ENCODE measurements around the gene NSL1. TPM values are rescaled to one million over a fixed set of nuclear protein-coding genes. Genes with fewer than 3 reads are reported as not detected.

Gene NSL1
- total and polyA plus RNA-seq, 8 donors = 5.4 to 16.2 (median 9.3) TPM

DNA sequence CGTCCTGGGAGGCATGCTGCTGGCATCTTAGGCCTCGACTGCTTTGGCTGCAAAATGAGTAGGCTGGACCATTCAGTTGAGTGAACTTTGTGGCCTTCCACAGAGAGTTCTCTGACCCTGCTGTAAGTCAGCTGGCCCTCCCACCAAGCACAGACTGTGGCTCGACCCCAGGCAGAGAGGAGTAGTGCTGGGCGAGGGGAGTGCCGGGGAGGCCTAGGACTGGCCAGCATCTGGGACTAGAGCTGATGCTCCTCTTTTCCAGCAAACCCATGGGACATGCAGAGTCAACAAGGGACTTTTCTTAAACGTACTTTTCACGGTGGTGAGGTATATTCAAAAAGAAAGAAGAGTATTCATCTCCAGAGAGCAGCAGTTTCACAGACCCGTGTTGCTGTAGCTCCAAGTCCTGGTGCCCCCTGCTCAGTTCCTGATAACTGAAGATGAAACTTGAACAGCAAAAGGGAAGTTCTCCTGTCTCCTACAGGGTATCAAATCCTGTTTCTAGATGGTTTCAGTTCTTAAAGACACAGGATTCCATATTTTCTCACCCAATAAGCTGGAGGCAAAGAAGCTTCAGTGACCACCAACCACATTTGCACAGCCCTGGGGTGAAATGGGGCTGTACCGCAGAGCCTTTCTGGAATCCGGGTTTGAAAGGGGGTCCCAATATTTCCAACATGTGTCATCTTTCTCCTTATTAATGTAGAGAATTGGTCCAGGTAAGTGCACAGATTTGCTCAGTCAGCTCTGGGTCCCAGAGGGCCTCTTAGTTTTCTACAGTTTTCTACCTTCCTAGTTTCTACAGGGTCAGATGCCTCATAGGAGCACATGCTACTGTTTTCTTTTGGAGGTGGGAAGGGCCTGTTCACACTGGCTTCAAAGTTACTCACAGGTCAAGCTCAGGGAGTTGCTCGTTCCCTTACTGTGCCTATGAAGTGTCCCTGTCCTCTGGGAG is 112.8 kb downstream of the NSL1 start:
- H3K4me1 ChIP-seq = no peaks in the 10 kb centered on the region
- 67 to 70% methylated on average over 11 of the region's 11 CpGs for WGBS, 2 donors
- no peak for DNase-seq
- intact Hi-C loops (cut with DNase I) = no loop called here
- H3K4me3 ChIP-seq = no peak overlapping the region
- no peak for ATAC-seq
- H3K27me3 ChIP-seq = peaks cover 0 to 3% (median 0%) of the 10 kb centered on the region in 4 donors
- no peaks in the 10 kb centered on the region for H3K36me3 ChIP-seq
- TF ChIP-seq, protein P1, sequence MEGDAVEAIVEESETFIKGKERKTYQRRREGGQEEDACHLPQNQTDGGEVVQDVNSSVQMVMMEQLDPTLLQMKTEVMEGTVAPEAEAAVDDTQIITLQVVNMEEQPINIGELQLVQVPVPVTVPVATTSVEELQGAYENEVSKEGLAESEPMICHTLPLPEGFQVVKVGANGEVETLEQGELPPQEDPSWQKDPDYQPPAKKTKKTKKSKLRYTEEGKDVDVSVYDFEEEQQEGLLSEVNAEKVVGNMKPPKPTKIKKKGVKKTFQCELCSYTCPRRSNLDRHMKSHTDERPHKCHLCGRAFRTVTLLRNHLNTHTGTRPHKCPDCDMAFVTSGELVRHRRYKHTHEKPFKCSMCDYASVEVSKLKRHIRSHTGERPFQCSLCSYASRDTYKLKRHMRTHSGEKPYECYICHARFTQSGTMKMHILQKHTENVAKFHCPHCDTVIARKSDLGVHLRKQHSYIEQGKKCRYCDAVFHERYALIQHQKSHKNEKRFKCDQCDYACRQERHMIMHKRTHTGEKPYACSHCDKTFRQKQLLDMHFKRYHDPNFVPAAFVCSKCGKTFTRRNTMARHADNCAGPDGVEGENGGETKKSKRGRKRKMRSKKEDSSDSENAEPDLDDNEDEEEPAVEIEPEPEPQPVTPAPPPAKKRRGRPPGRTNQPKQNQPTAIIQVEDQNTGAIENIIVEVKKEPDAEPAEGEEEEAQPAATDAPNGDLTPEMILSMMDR (IDR thresholded peaks at IDR 0.05) = no peak
- H3K9me3 ChIP-seq = no peaks in the 10 kb centered on the region
- FAIRE-seq = no peak
- no peak overlapping the region for H3K27ac ChIP-seq

DNA sequence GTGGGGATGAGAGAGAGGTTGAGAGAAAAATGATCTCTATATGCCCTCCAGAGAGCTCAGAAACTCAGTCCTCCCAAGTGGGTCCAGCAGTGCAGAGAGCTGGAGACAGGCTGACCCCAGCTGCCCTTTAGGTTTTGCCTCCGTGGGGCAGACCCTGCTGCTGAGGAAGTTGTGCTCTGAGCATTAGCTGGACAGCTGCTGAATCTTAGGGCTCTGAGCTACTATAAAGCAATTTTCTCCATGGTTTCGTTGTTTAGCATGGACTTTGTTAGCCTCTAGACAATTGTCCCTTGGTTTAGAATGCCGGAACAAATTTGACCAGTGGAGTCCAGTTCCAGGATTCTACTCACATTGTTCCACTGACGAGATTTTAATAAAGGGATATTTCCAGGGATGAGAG is 114.0 kb downstream of the NSL1 start:
- ATAC-seq (no peak), FAIRE-seq (no peak), DNase-seq (no peak)
- intact Hi-C loops (cut with DNase I) = no loop called here
- 78 to 85% methylated on average over 4 of the region's 4 CpGs for WGBS, 2 donors
- H3K4me1 ChIP-seq = no peaks in the 10 kb centered on the region
- H3K27me3 ChIP-seq = peaks cover 0 to 3% (median 0%) of the 10 kb centered on the region in 4 donors
- H3K4me3 ChIP-seq = no peak overlapping the region
- H3K27ac ChIP-seq = no peak overlapping the region
- TF ChIP-seq, protein P1 (IDR thresholded peaks at IDR 0.05) = no peak
- no peaks in the 10 kb centered on the region for H3K36me3 ChIP-seq
- no peaks in the 10 kb centered on the region for H3K9me3 ChIP-seq

DNA sequence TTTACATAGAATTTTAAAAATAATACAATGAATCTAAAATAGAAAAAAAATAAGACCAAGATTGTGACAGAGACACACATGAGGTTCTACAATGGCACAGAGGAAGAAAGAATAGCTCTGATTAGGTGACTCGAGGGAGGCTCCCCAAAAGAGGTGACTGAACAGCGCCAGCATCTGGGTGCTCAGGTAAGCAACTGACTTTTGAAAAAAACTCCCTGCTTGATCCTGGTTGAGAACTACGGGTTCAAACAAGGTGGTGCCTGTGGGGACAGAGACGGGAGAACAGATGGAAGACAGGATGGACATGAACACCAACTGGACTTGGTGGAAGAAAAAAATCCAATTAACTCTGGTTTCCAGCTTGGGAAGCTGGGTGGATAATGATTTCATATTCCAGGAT is 114.4 kb downstream of the NSL1 start:
- Histone ChIP-seq H3K9me3 (no peaks in the 10 kb centered on the region), H3K4me3 (no peak overlapping the region), H3K4me1 (no peaks in the 10 kb centered on the region), H3K36me3 (no peaks in the 10 kb centered on the region), H3K27ac (no peak overlapping the region), H3K27me3 (peaks cover 0 to 3% (median 0%) of the 10 kb centered on the region in 4 donors)
- 71 to 76% methylated on average over 4 of the region's 4 CpGs for WGBS, 2 donors
- TF ChIP-seq, protein P1 (IDR thresholded peaks at IDR 0.05) = no peak
- no peak for ATAC-seq
- intact Hi-C loops (cut with DNase I) = no loop called here
- no peak for DNase-seq
- no peak for FAIRE-seq

Other genes with a start within 250 kb of the NSL1 start
- gene ATF3, start 183.0 kb downstream of the NSL1 start, total RNA-seq = 10 to 100 TPM in 5 of 6 donors, 1 to 10 TPM in 1; 8.3 to 28.8 (median 17.3) TPM
- 10 to 100 TPM; 22.8 to 25.6 TPM for gene ATF3, start 183.0 kb downstream of the NSL1 start, polyA plus RNA-seq
- 1 to 10 TPM in 1 of 6 donors, under 1 TPM in 4, not detected in 1; 0.20 to 1.8 (median 0.73) TPM for gene BATF3, start 91.9 kb downstream of the NSL1 start, total RNA-seq
- gene BATF3, start 91.9 kb downstream of the NSL1 start, polyA plus RNA-seq = 1 to 10 TPM; 1.6 to 3.1 TPM
- gene TATDN3, start 117 bp upstream of the NSL1 start, total RNA-seq = 1 to 10 TPM; 7.7 to 9.5 (median 8.8) TPM
- 10 to 100 TPM in 1 of 2 donors, 1 to 10 TPM in 1; 8.3 to 10.4 TPM for gene TATDN3, start 117 bp upstream of the NSL1 start, polyA plus RNA-seq
- gene SPATA45, start 55.9 kb upstream of the NSL1 start, total RNA-seq = not detected
- gene SPATA45, start 55.9 kb upstream of the NSL1 start, polyA plus RNA-seq = under 1 TPM in 1 of 2 donors, not detected in 1; 0.26 TPM
- gene FLVCR1, start 66.5 kb upstream of the NSL1 start, total RNA-seq = 1 to 10 TPM; 1.4 to 5.6 (median 3.5) TPM
- gene FLVCR1, start 66.5 kb upstream of the NSL1 start, polyA plus RNA-seq = 1 to 10 TPM; 2.2 to 4.0 TPM
- 1 to 10 TPM in 1 of 6 donors, under 1 TPM in 4, not detected in 1; 0.16 to 1.9 (median 0.57) TPM for gene VASH2, start 158.8 kb upstream of the NSL1 start, total RNA-seq
- under 1 TPM; 0.15 to 0.35 TPM for gene VASH2, start 158.8 kb upstream of the NSL1 start, polyA plus RNA-seq
- gene ANGEL2, start 224.1 kb upstream of the NSL1 start, total RNA-seq = 10 to 100 TPM; 10.7 to 17.2 (median 11.8) TPM
- gene ANGEL2, start 224.1 kb upstream of the NSL1 start, polyA plus RNA-seq = 10 to 100 TPM in 1 of 2 donors, 1 to 10 TPM in 1; 9.8 to 15.5 TPM